Superior temporal gyrus (tissue), 1 donor: ENCODE data around the gene RHOB.
"Not testable (repeated sequence)": the region's sequence is repeated elsewhere in the genome, so short reads cannot be mapped to it uniquely, and the experiment has no call there.

Experiments
- DNase-seq: peaks from one replicate; pipeline ENCODE4 v3.0.0-alpha.2; 2016; ENCODE audit errors: extremely low spot score

The RHOB gene

DNA sequence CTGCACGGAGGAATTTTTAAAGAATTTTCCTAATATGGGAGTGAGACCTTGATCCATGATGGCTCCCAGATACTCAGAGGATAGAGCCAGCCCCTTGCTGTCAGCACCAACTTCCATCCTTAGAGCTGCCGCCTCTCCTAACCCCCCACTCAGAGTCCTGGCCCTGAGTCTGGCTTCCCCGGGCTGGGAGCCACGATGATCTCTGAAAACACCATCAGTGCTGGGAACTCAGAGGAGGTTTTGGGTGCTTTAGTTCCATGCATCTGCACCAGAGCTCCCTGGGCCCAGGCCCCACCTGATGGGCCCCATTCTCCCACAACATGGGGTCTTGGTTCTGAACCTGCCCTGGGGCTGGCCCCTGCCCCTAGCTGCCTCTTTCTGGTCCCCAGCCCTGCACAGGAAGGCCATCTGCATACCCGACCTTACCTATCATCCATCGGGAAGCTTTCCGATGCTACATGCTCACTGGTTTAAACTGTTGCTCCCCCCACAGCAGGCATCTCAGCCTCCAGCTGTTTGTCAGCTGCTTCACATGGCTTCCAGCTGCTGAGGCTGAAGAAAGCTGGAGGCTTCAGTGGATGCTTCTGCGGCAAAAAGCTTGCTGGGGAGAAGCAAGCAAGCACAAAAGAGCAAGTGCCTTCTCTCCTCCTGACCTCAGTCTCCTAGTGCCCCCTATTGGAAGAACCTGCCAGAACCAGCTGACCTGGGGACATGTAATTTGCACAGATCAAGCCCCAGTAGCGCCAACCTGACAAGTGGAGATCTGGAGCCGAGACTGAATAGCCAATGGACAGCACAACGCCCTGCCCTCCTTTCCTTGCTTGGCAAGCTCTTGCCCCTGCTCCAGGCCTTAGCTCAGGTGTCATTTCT lies 24.2 kb upstream of the RHOB start:
- DNase-seq = peak; percentile 62

GRCh38 chr2:20423359-20423758 lies 23.5 kb upstream of the RHOB start:
- DNase-seq = no peak

- DNase-seq = no peak
These were observed 23.0 kb upstream of the RHOB start for GRCh38 chr2:20423847-20424246.

GRCh38 chr2:20424300-20425290 lies 22.3 kb upstream of the RHOB start:
- no peak for DNase-seq

- DNase-seq = no peak
These were observed 21.4 kb upstream of the RHOB start for GRCh38 chr2:20425371-20425881.

- no peak for DNase-seq
These were observed 21.0 kb upstream of the RHOB start for GRCh38 chr2:20425884-20426283.

DNA sequence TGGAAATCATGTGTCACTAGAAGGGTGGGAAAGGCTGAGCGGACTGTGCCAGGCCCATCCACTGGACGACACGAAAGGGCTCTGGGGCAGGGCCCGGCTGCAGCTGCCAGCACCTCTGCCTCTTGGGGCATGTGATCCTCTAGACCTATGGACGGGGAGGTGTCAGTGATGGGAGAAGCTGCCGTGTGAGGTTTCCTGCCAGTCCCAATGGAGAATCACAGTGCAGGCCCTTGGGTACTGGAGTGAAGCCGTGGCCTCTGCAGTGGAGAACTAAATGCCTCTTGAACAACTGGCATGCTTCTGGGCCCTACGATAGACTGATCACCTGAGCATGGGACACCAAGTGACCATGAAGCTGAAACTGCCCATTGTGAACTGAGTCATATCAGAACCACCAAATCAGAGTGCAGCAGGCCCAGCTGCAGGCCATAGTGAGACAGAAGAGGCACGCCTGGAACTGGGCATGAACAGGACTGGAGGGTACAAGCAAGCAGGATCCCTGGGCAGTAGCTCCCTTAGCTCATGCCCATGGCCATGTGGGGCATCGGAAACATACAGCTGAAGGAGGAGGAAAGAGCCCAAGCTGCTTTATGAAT lies 18.8 kb upstream of the RHOB start:
- DNase-seq = no peak

- no peak for DNase-seq
These were observed 18.0 kb upstream of the RHOB start for GRCh38 chr2:20428717-20429490.

DNA sequence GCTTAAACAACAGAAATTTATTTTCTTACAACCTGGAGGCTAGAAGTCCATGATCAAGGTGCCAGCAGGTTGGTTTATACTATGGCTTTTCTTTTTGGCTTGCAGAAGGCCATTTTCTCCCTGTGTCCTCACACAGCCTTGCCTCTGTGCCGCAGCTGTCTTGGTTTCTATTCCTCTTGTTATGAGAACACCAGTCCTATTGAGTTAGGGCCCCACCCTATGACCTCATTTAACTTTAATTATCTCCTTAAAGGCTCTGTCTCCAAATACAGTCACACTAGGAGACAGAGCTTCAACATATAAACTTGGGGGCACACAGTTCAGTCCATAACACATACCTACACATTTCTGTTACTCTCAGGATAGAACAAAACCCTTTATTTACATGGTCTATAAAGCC lies 17.3 kb upstream of the RHOB start:
- DNase-seq = no peak

DNA sequence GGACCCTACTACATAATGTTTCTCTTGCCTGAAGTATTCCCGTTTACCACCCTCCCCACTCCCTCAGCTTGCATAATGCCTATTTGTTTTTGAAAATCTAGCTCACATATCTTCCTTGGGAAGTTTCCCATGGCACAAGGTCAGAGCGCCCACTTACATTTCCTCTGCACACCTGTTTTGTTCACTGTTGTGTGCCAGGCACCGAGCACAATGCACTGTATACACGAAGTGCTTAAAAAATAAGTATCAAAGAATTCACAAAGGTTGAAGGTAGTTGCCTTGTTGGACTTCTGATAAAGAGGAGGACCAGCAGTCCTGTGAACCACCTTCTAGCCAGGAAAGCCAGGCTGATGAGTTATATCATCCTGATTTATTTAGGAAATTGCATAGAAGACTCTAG lies 16.8 kb upstream of the RHOB start:
- DNase-seq = no peak

- DNase-seq = no peak
These were observed 16.2 kb upstream of the RHOB start for GRCh38 chr2:20430461-20431300.

GRCh38 chr2:20431301-20431698 lies 15.6 kb upstream of the RHOB start:
- no peak for DNase-seq

- DNase-seq = no peak
These were observed 15.1 kb upstream of the RHOB start for GRCh38 chr2:20431772-20432171.

DNA sequence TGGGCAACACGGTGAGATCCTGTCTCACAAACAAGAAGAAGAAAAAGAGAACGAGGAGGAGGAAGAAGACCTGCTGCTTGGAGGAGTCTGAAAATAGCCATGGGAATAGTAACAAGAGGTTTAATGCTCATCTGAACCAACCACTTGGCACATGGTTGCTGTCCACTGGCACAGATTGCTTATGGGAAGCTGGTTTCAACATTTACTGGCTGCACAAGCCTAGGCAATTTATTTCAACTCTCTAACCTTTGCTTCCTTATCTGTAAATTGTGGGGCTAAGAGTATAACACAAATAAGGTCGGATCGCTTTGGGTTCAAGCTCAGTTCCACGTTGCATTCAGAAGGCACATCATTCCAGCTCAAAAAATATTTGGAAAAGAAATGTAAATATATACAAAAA lies 14.2 kb upstream of the RHOB start:
- no peak for DNase-seq

DNA sequence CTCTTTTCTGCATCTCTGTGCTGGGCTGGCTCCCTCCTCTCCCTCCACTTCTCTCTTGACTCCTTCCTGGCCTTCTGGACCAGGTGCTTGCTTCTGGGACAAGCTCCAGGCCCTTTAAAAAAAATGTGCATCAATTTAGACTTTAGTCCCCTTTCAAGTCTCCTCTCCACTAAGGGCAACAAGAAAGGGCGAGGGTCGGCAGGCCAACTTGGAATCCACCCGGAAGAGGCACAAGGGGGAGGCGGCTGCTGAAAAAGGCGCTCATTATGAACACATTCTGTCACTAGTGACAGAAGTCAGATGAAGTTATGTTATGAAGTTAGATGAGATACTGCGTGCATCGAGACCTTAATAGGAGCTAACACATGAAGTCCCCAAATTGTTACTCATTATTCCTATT lies 13.6 kb upstream of the RHOB start:
- DNase-seq = no peak

GRCh38 chr2:20433946-20434553 lies 12.8 kb upstream of the RHOB start:
- no peak for DNase-seq

DNA sequence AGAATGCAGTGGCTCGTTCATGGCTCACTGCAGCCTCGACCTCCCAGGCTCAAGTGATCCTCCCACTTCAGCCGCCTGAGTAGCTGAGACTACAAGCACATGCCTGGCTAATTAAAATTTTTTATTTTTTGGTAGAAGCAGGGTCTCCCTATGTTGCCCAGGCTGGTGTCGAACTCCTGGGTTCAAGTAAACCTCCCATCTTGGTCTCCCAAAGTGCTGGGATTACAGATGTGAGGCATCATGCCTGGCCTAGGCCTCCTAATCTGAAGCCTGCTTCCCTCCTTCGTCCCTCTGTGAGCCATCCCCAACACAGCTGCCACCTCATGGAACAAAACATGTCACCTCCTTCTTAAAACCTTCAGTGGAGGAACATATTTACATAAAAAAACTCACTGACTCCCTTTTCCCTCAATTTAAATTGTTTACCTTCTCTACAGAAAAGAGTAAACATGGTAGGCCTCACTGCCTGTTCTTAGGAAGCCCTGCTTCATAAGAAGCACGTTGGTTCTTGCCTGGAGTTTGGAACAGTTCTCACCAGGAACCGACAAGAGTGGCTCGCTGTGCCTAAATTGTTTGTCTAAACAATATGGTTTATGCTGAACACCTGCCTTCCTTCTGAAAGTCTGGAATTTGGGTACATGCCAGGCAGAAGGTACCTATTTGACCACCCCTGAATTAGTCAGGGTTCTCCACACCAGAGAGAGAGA lies 12.1 kb upstream of the RHOB start:
- no peak for DNase-seq

DNA sequence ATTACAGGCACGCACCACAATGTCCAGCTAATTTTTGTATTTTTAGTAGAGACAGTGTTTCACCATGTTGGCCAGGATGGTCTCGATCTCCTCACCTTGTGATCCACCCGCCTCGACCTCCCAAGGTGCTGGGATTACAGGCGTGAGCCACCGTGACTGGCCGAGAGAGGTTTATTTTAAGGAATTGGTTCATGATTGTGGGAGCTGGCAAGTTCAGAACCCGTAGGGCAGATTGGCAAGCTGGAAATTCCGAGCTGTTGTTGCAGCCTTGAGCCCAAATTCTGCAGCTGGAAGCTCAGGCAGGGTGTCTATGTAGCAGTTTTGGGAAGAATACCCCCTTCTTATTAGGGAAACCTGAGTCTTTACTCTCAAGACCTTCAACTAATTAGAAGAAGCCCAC lies 11.4 kb upstream of the RHOB start:
- not testable (repeated sequence) for DNase-seq
